Panc1 (cell line): ENCODE results near the gene ITPKC.
"Not testable (repeated sequence)": the region's sequence is repeated elsewhere in the genome, so short reads cannot be mapped to it uniquely, and the experiment has no call there.

Source experiments
- CTCF ChIP-seq: fragments of 450-650 bp; IDR thresholded peaks from 2 replicates; pipeline ENCODE4 v1.5.1; 2017; ENCODE audit warnings: mild to moderate bottlenecking
- POLR2AphosphoS5 ChIP-seq: IDR thresholded peaks from 2 replicates; pipeline ENCODE4 v1.6.1; 2012; ENCODE audit warnings: mild to moderate bottlenecking, low read depth, low read length, moderate library complexity
- REST ChIP-seq, 2 experiments: IDR thresholded peaks; 2 replicates each; pipeline ENCODE4 v1.6.1; 2011 to 2012; ENCODE audit warnings: low read depth in 2 of 2, control low read depth in 1 of 2, low read length in 1 of 2, mild to moderate bottlenecking in 1 of 2, moderate library complexity in 1 of 2; ENCODE audit not compliant: insufficient read depth in 1 of 2
- SIN3A ChIP-seq: IDR thresholded peaks from 2 replicates; pipeline ENCODE4 v1.6.1; 2012; ENCODE audit warnings: low read depth, mild to moderate bottlenecking, low read length, moderate library complexity, borderline replicate concordance; ENCODE audit not compliant: insufficient read depth

GRCh38 chr19:40730065-40730464 lies 13.2 kb downstream of the ITPKC start:
- not testable (repeated sequence) for TF ChIP-seq CTCF; POLR2AphosphoS5; REST (IDR thresholded peaks at IDR 0.05; ENCODE audit: insufficient read depth in 1 of 2, low read depth in 2 of 2, low read length in 1 of 2); SIN3A
